OCI-LY7 (cell line): ENCODE measurements around the gene GRM4.

Experiments
- EZH2phosphoT487 ChIP-seq: fragments of 200-600 bp; sonication (generic); IDR thresholded peaks from 2 replicates; pipeline ENCODE4 v1.6.1; 2018; ENCODE audit warnings: low read depth, borderline replicate concordance, mild to moderate bottlenecking, mixed run types, antibody characterized with exemption, low read length, moderate library complexity, mixed read lengths
- TF ChIP-seq, protein P1 (sequence below): fragments of 200-600 bp; sonication (generic); conservative IDR thresholded peaks from 2 replicates; pipeline ENCODE4 v1.5.1; 2014; ENCODE audit warnings: mild to moderate bottlenecking, antibody characterized with exemption, low read length, moderate library complexity, mixed read lengths

DNA sequence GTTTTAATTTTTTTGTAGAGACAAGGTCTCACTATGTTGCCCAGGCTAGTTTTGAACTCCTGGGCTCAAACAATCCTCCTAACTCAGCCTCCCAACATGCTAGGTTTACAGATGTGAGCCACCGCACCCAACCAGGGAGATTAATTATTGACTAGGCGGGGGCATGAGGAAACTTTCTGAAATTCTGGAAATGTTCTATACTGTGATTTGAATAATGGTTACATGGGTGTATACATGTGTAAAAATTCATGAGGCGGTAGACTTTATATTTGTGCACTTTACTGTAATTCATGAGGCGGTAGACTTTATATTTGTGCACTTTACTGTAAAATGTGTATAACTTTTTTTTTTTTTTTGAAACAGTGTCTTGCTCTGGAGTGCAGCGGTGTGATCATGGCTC, 147.2 kb downstream of the GRM4 start:
- TF ChIP-seq, protein P1, sequence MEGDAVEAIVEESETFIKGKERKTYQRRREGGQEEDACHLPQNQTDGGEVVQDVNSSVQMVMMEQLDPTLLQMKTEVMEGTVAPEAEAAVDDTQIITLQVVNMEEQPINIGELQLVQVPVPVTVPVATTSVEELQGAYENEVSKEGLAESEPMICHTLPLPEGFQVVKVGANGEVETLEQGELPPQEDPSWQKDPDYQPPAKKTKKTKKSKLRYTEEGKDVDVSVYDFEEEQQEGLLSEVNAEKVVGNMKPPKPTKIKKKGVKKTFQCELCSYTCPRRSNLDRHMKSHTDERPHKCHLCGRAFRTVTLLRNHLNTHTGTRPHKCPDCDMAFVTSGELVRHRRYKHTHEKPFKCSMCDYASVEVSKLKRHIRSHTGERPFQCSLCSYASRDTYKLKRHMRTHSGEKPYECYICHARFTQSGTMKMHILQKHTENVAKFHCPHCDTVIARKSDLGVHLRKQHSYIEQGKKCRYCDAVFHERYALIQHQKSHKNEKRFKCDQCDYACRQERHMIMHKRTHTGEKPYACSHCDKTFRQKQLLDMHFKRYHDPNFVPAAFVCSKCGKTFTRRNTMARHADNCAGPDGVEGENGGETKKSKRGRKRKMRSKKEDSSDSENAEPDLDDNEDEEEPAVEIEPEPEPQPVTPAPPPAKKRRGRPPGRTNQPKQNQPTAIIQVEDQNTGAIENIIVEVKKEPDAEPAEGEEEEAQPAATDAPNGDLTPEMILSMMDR = no peak
- TF ChIP-seq EZH2phosphoT487 = no peak
